Lower leg skin (tissue), 4 donors: ENCODE measurements around the gene HS3ST4. TPM values are rescaled to one million over a fixed set of nuclear protein-coding genes. Genes with fewer than 3 reads are reported as not detected.
"Not testable (repeated sequence)": the region's sequence is repeated elsewhere in the genome, so short reads cannot be mapped to it uniquely, and the experiment has no call there.

Source experiments
- DNase-seq, 2 donors: peaks; one replicate each; pipeline ENCODE4 v3.0.0-alpha.2; 2019; ENCODE audit warnings: low spot score in 2 of 2
- H3K4me3 ChIP-seq: fragments of 200-600 bp; sonication (generic); 2 replicates; pipeline ENCODE4 v1.5.1; 2017; ENCODE audit warnings: mild to moderate bottlenecking, low read depth; ENCODE audit not compliant: poor library complexity, severe bottlenecking
- CTCF ChIP-seq, 3 donors: fragments of 450-650 bp; IDR thresholded peaks; one replicate each; pipeline ENCODE4 v1.5.1; 2016; ENCODE audit warnings: antibody characterized with exemption in 3 of 3, mild to moderate bottlenecking in 3 of 3, moderate library complexity in 2 of 3
- POLR2A ChIP-seq, 2 donors: fragments of 450-650 bp; IDR thresholded peaks; one replicate each; pipeline ENCODE4 v1.6.1; 2016 to 2017; ENCODE audit warnings: antibody characterized with exemption in 2 of 2, mild to moderate bottlenecking in 1 of 2, moderate library complexity in 1 of 2
- WGBS, 2 donors: methylation state at CpG; one replicate each; pipeline ENCODE4 v1.1.5; 2018; 5-methylcytosine and 5-hydroxymethylcytosine counted together
- intact Hi-C: fragments of 100-400 bp; cut with DNase I; formaldehyde crosslinking; loops from one replicate; pipeline ENCODE4 v1.15.0; 2023; ENCODE audit warnings: low total_unique reads
- total RNA-seq, 4 donors: library from RNA; depleted of rRNA; stranded (reverse); fragments of >200 nt; gene quantifications; one replicate each; pipeline ENCODE4 v1.1.0, GENCODE V29; 2016

The HS3ST4 gene
- total RNA-seq, 4 donors from 2014 or later = 0.17 to 2.4 (median 0.84) TPM; not detected in 1

GRCh38 chr16:26031286-26031685 lies 339.5 kb downstream of the HS3ST4 start:
- no peak for TF ChIP-seq CTCF (IDR thresholded peaks at IDR 0.05)
- TF ChIP-seq POLR2A (IDR thresholded peaks at IDR 0.05) = no peak
- no peak overlapping the region for H3K4me3 ChIP-seq
- intact Hi-C loops = no loop called here
- DNase-seq = no peak
- WGBS, 2 donors = 77 to 83% methylated on average over 9 of the region's 9 CpGs

DNA sequence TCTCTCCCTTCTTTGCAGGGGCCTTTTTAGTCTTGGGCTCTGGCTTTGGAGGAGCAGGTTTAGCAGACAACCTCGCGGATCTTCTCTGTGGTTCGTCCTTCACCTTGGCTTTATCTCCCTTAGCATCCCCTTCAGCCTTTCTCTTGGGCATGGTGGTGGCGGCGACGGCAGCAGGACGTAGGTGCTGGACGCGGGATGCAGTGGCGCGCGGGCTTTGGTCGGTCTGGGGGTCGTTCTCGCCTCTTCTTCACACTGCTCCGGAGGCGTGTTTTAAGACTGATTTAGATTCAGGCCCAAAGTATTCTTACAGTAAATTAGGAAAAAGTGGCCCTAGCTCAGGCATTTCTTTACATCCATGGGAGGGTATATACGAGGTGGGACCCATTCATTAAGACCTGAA lies 340.9 kb downstream of the HS3ST4 start:
- intact Hi-C loops, DNase-seq, H3K4me3 ChIP-seq: not testable (repeated sequence)
- WGBS, 2 donors = 92 to 94% methylated on average over 18 of the region's 18 CpGs

GRCh38 chr16:26041952-26042668 lies 350.4 kb downstream of the HS3ST4 start:
- H3K4me3 ChIP-seq = no peak overlapping the region
- intact Hi-C loops = no loop called here
- TF ChIP-seq POLR2A (IDR thresholded peaks at IDR 0.05) = no peak
- peak in 1 of 2 donors; percentile 32 for DNase-seq
- WGBS, 2 donors = 66 to 67% methylated on average over 9 of the region's 9 CpGs

GRCh38 chr16:26050472-26050871 lies 358.7 kb downstream of the HS3ST4 start:
- WGBS, 2 donors = 39 to 48% methylated on average over 9 of the region's 9 CpGs
- peak in 1 of 2 donors; percentile 9 for DNase-seq
- no peak overlapping the region for H3K4me3 ChIP-seq
- TF ChIP-seq CTCF (IDR thresholded peaks at IDR 0.05) (no peak), POLR2A (IDR thresholded peaks at IDR 0.05) (no peak)
- intact Hi-C loops = no loop called here

DNA sequence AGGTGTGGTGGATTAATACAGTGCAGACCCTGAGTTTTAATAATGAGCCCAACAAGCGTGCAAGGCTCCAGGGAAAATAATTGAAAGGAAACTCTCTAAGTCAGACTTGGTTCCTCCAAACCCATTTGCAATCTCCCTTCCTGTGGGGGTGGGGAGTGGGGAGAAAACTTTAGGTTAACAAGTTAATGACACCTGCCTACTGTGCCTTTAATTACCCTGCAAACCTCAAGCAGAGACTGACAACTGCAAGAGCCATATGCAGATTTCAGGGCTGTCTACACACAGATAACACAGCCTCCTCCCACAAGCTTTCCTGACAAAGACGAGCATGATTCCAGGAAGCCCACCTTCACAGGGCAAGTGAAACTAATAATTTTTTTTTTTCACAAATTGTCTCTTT lies 359.3 kb downstream of the HS3ST4 start:
- DNase-seq = peak in 1 of 2 donors; percentile 12
- no peak for TF ChIP-seq CTCF (IDR thresholded peaks at IDR 0.05)
- TF ChIP-seq POLR2A (IDR thresholded peaks at IDR 0.05) = no peak
- H3K4me3 ChIP-seq = no peak overlapping the region
- WGBS, 2 donors = 28 to 44% methylated on average over 2 of the region's 2 CpGs
- intact Hi-C loops = no loop called here

GRCh38 chr16:26053889-26054288 lies 362.1 kb downstream of the HS3ST4 start:
- no peak for TF ChIP-seq CTCF (IDR thresholded peaks at IDR 0.05)
- no peak for TF ChIP-seq POLR2A (IDR thresholded peaks at IDR 0.05)
- intact Hi-C loops = no loop called here
- DNase-seq = no peak
- H3K4me3 ChIP-seq = no peak overlapping the region
- 90 to 93% methylated on average over 3 of the region's 3 CpGs for WGBS, 2 donors

DNA sequence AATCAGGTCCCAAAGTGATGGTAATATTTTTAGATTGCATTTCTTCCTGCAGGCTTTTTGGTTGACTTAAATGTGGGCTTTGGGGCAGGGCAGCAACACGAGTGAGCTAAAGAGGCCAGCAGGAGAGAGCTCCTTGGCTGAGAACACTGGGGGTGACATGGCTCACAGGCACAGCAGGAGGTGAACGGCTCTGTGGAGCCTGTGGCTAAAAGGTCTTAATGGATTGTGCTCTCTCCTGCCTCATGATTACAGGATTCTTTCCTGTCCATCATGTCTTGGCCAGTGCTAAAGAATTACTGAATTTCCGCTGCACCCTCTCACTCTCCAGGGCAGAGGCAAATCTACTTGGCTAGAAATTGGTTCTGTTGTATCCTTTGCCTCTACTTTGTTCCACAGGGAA lies 366.6 kb downstream of the HS3ST4 start:
- intact Hi-C loops = no loop called here
- H3K4me3 ChIP-seq = no peak overlapping the region
- DNase-seq = no peak
- 37 to 52% methylated on average over 3 of the region's 3 CpGs for WGBS, 2 donors
- TF ChIP-seq POLR2A (IDR thresholded peaks at IDR 0.05) (no peak), CTCF (IDR thresholded peaks at IDR 0.05) (no peak)
